Adrenal gland (tissue), 12 donors: ENCODE results near the gene SYNGR1. TPM values are rescaled to one million over a fixed set of nuclear protein-coding genes. Genes with fewer than 3 reads are reported as not detected.

Experiments
- DNase-seq, 7 donors: peaks; one replicate each; pipeline ENCODE4 v3.0.0-alpha.2; 2019 to 2020
- H3K27ac ChIP-seq, 5 donors: fragments of 200-600 bp; sonication (generic) in 4 of 5; 1 replicate in 3 of 5; 2 replicates in 2 of 5; pipeline versions ENCODE4 v1.5.1 to v1.8.0; 2016 to 2020; ENCODE audit warnings: mild to moderate bottlenecking in 1 of 5
- H3K27me3 ChIP-seq: fragments of 200-600 bp; 2 replicates; pipeline ENCODE4 v1.8.0; 2021
- H3K36me3 ChIP-seq, 2 donors: fragments of 200-600 bp; replicated peaks in 1 of 2; 1 replicate in 1 of 2; 2 replicates in 1 of 2; pipeline versions ENCODE4 v1.5.1 to v1.8.0; 2018 to 2022
- H3K4me1 ChIP-seq, 2 donors: fragments of 200-600 bp; replicated peaks in 1 of 2; 1 replicate in 1 of 2; 2 replicates in 1 of 2; pipeline versions ENCODE4 v1.5.1 to v1.8.0; 2018 to 2021
- H3K4me3 ChIP-seq, 4 donors: fragments of 200-600 bp; sonication (generic) in 3 of 4; one replicate each; pipeline ENCODE4 v1.5.1; 2016 to 2018
- H3K9me3 ChIP-seq, 3 donors: fragments of 200-600 bp; sonication (generic) in 1 of 3; replicated peaks in 1 of 3; 1 replicate in 2 of 3; 2 replicates in 1 of 3; pipeline versions ENCODE4 v1.5.1 to v1.8.0; 2016 to 2021
- CTCF ChIP-seq, 6 experiments: fragments of 450-650 bp in 4 of 6; fragments of 200-600 bp in 2 of 6; sonication (generic) in 1 of 6; IDR thresholded peaks; 1 replicate in 5 of 6; 2 replicates in 1 of 6; pipeline versions ENCODE4 v1.5.1 to v1.8.0; 2016 to 2021; ENCODE audit warnings: antibody characterized with exemption in 6 of 6, mild to moderate bottlenecking in 2 of 6, moderate library complexity in 1 of 6
- POLR2A ChIP-seq, 2 donors: fragments of 450-650 bp; IDR thresholded peaks; one replicate each; pipeline ENCODE4 v1.6.1; 2017; ENCODE audit warnings: antibody characterized with exemption in 2 of 2, mild to moderate bottlenecking in 2 of 2, moderate library complexity in 1 of 2
- WGBS, 4 donors: extraction: QIAGEN DNeasy Blood & Tissue Kit in 2 of 4; methylation state at CpG; one replicate each; pipeline versions ENCODE4 v1.1.5 to v1.1.7; 2013 to 2017; 5-methylcytosine and 5-hydroxymethylcytosine counted together
- intact Hi-C, 2 donors: fragments of 100-400 bp; cut with DNase I; formaldehyde crosslinking; loops; one replicate each; pipeline versions ENCODE4 v1.14.1 to v1.15.0; 2022 to 2023
- polyA plus RNA-seq, 3 donors: library from polyadenylated mRNA; stranded (reverse); fragments of 200-250 nt in 2 of 3; fragments of 350-450 nt in 1 of 3; fragmentation: Illumina TruSeq in 1 of 3; extraction: RNeasy Lipid Tissue Mini Kit (QIAGEN cat#74804) in 1 of 3; gene quantifications; one replicate each; pipeline ENCODE4 v1.2.3, GENCODE V29; 2013 to 2014
- total RNA-seq, 9 donors: library from RNA; depleted of rRNA in 4 of 9; stranded (reverse); fragments of >200 nt in 4 of 9; fragments of 120-200 nt in 1 of 9; fragmentation: NEBNext Ultra II Directional in 1 of 9; extraction: Animal tissue kit (Norgen Biotek cat#: 25700) in 1 of 9; gene quantifications; one replicate each; pipeline versions ENCODE4 v1.1.0 to v1.2.4, GENCODE V29; 2013 to 2023
- donor health status: healthy with polysubstance abuse.
- donor health status: Bipolar disorder and iron deficiency.
- donor health status: DM: yes; HTN: yes; CAD: no.
- donor health status: DM: no; HTN: no; CAD: no.
- donor health status: DM: no; HTN: no; CAD: no.
- donor health status: DM: yes; HTN: yes; CAD: no.

The SYNGR1 gene
- total and polyA plus RNA-seq, 12 donors = 8.5 to 80.0 (median 28.2) TPM

GRCh38 chr22:39428597-39429071, 78.8 kb downstream of the SYNGR1 start:
- Histone ChIP-seq H3K27ac (peak overlapping the region in 1 of 5 donors; percentile 22), H3K4me1 (peaks cover 19 to 42% of the 10 kb centered on the region in 2 donors), H3K36me3 (peaks cover 0 to 58% of the 10 kb centered on the region in 2 donors), H3K27me3 (no peaks in the 10 kb centered on the region), H3K9me3 (no peaks in the 10 kb centered on the region), H3K4me3 (no peak overlapping the region)
- no peak for TF ChIP-seq POLR2A (IDR thresholded peaks at IDR 0.05)
- no peak for TF ChIP-seq CTCF (IDR thresholded peaks at IDR 0.05)
- intact Hi-C loops = no loop called here
- no peak for DNase-seq
- 83 to 92% (median 89%) methylated on average over 6 to 10 of the region's 10 CpGs for WGBS, 4 donors

- H3K4me3 ChIP-seq = no peak overlapping the region
- peaks cover 0 to 55% of the 10 kb centered on the region in 2 donors for H3K36me3 ChIP-seq
- 90 to 93% (median 91%) methylated on average over 12 to 13 of the region's 13 CpGs for WGBS, 4 donors
- TF ChIP-seq POLR2A (IDR thresholded peaks at IDR 0.05) (no peak), CTCF (IDR thresholded peaks at IDR 0.05) (no peak)
- H3K27ac ChIP-seq = peak overlapping the region in 3 of 5 donors; percentile 7 to 95 (median 22)
- intact Hi-C loops = no loop called here
- DNase-seq = no peak
- no peaks in the 10 kb centered on the region for H3K27me3 ChIP-seq
- no peaks in the 10 kb centered on the region for H3K9me3 ChIP-seq
- peaks cover 19 to 46% of the 10 kb centered on the region in 2 donors for H3K4me1 ChIP-seq
These were observed 79.4 kb downstream of the SYNGR1 start for GRCh38 chr22:39429186-39429585.

GRCh38 chr22:39429916-39430575, 80.3 kb downstream of the SYNGR1 start:
- H3K27ac ChIP-seq = peak overlapping the region in 4 of 5 donors; percentile 72 to 97 (median 94)

More at GRCh38 chr22:39429916-39430575, 80.3 kb downstream of the SYNGR1 start:
- Histone ChIP-seq H3K4me1 (peaks cover 19 to 55% of the 10 kb centered on the region in 2 donors), H3K9me3 (no peaks in the 10 kb centered on the region), H3K36me3 (peaks cover 0 to 47% of the 10 kb centered on the region in 2 donors), H3K4me3 (no peak overlapping the region), H3K27me3 (no peaks in the 10 kb centered on the region)
- intact Hi-C loops = loop anchor here in 1 of 2 donors (10.0 kb wide), 1 partner anchor 65 kb away; no protein-coding TSS in a partner anchor
- peak in 5 of 7 donors; percentile 53 to 75 (median 61) for DNase-seq
- 65 to 74% (median 72%) methylated on average over 17 to 27 of the region's 27 CpGs for WGBS, 4 donors
- TF ChIP-seq CTCF (IDR thresholded peaks at IDR 0.05) = no peak
- no peak for TF ChIP-seq POLR2A (IDR thresholded peaks at IDR 0.05)
